GM12878 (cell line): ENCODE data around the gene ZFHX2. TPM values are rescaled to one million over a fixed set of nuclear protein-coding genes. Genes with fewer than 3 reads are reported as not detected.

Source experiments
- ATAC-seq: fragments of 200-7000 bp; cut with Tn5 transposase; 3 replicates; pipeline ENCODE4 v1.9.1; 2020; ENCODE audit warnings: mild to moderate bottlenecking, moderate library complexity
- BruUV-seq: library from RNA; stranded (reverse); fragments of 400-500 nt; replicated peaks from 2 replicates; lab custom pipeline; 2021; lab: Mats Ljungman, UMichigan
- CTCF ChIA-PET: fragments of 300-600 bp; sonication (Branson Sonifier 250); formaldehyde crosslinking; extraction: SDS; loops from one replicate; lab custom pipeline; 2021; ENCODE audit warnings: inconsistent platforms; lab: Yijun Ruan, JAX
- POLR2A ChIA-PET: fragments of 350-600 bp; formaldehyde crosslinking; extraction: SDS; loops from one replicate; lab custom pipeline; 2021; ENCODE audit warnings: inconsistent platforms; lab: Charles Lee
- RAD21 ChIA-PET: fragments of 300-600 bp; sonication (Branson Sonifier 250); formaldehyde crosslinking; loops from one replicate; lab custom pipeline; 2023; ENCODE audit warnings: antibody characterized with exemption; ENCODE audit not compliant: unreplicated experiment; lab: Charles Lee
- SMC1A ChIA-PET: fragments of 300-600 bp; sonication (Branson Sonifier 250); formaldehyde crosslinking; loops from one replicate; lab custom pipeline; 2023; ENCODE audit not compliant: unreplicated experiment, uncharacterized antibody; lab: Charles Lee
- DNase-seq: peaks from one replicate; pipeline ENCODE4 v3.0.0-alpha.2; 2011; ENCODE audit warnings: low read depth, low spot score
- FAIRE-seq: peaks from 3 replicates; lab custom pipeline; 2011; peaks lifted over from hg19 to GRCh38; lab: Jason Lieb, UNC
- H2AFZ ChIP-seq: 2 replicates; pipeline ENCODE4 v1.6.0; 2011; ENCODE audit warnings: low read depth, low read length, control low read depth; ENCODE audit not compliant: control insufficient read depth
- H3K27ac ChIP-seq: 2 replicates; pipeline ENCODE4 v1.5.1; 2011; ENCODE audit warnings: control low read depth; ENCODE audit not compliant: control insufficient read depth, insufficient read depth
- H3K27me3 ChIP-seq, 2 experiments: replicated peaks in 1 of 2; 2 replicates each; pipeline versions ENCODE4 v1.6.0 to v1.6.1; 2011; ENCODE audit warnings: low read length in 1 of 2; ENCODE audit not compliant: control insufficient read depth in 2 of 2, insufficient read depth in 2 of 2
- H3K36me3 ChIP-seq, 2 experiments: 2 replicates each; pipeline ENCODE4 v1.5.1; 2011; ENCODE audit warnings: low read length in 1 of 2; ENCODE audit not compliant: control insufficient read depth in 2 of 2, insufficient read depth in 2 of 2
- H3K4me1 ChIP-seq: 2 replicates; pipeline ENCODE4 v1.6.1; 2011; ENCODE audit warnings: mild to moderate bottlenecking, low read length, moderate library complexity, mixed read lengths; ENCODE audit not compliant: control insufficient read depth, insufficient read depth
- H3K4me2 ChIP-seq: 2 replicates; pipeline ENCODE4 v1.6.0; 2011; ENCODE audit warnings: control low read depth; ENCODE audit not compliant: control insufficient read depth, insufficient read depth
- H3K4me3 ChIP-seq: fragments of 200-600 bp; sonication (generic); 2 replicates; pipeline ENCODE4 v1.5.1; 2016
- H3K79me2 ChIP-seq: 2 replicates; pipeline ENCODE4 v1.6.0; 2011; ENCODE audit warnings: low read length; ENCODE audit not compliant: control insufficient read depth, insufficient read depth
- H3K9ac ChIP-seq: 2 replicates; pipeline ENCODE4 v1.8.0; 2011; ENCODE audit warnings: low read length, control low read depth, mixed read lengths; ENCODE audit not compliant: control insufficient read depth, insufficient read depth
- H3K9me3 ChIP-seq: replicated peaks from 3 replicates; pipeline ENCODE4 v1.5.1; 2011; ENCODE audit warnings: mild to moderate bottlenecking, low read length; ENCODE audit not compliant: control insufficient read depth, insufficient read depth
- H4K20me1 ChIP-seq: 2 replicates; pipeline ENCODE4 v1.6.0; 2011; ENCODE audit not compliant: control insufficient read depth, insufficient read depth
- BCL11A ChIP-seq: IDR thresholded peaks from 2 replicates; pipeline ENCODE4 v1.6.1; 2011; ENCODE audit warnings: low read depth, low read length
- BMI1 ChIP-seq: fragments of 450-650 bp; IDR thresholded peaks from 2 replicates; pipeline ENCODE4 v1.6.1; 2016; ENCODE audit warnings: mild to moderate bottlenecking, moderate library complexity, borderline replicate concordance
- MXI1 ChIP-seq: fragments of 150-350 bp; IDR thresholded peaks from 2 replicates; pipeline ENCODE4 v1.6.1; 2011; ENCODE audit warnings: low read depth, mild to moderate bottlenecking, inconsistent platforms, low read length, improper control_type of control experiment
- NFYB ChIP-seq: IDR thresholded peaks from 2 replicates; pipeline ENCODE4 v1.6.1; 2011; ENCODE audit warnings: low read depth, mild to moderate bottlenecking, low read length, improper control_type of control experiment, moderate library complexity; ENCODE audit not compliant: insufficient read depth
- STAT3 ChIP-seq: IDR thresholded peaks from 2 replicates; pipeline ENCODE4 v1.6.1; 2011; ENCODE audit warnings: low read depth, low read length, improper control_type of control experiment
- WGBS: methylation state at CpG from one replicate; pipeline ENCODE4 v1.1.6; 2016; ENCODE audit warnings: low lambda C conversion rate; ENCODE audit not compliant: insufficient replicate concordance, insufficient coverage; ENCODE audit errors: missing lambda C conversion rate; 5-methylcytosine and 5-hydroxymethylcytosine counted together
- in situ Hi-C: fragments of 300-500 bp; cut with MboI; formaldehyde crosslinking; loops from 9 replicates; pipeline ENCODE4 v1.14.3; 2018; ENCODE audit warnings: mixed read lengths
- intact Hi-C: fragments of 100-400 bp; cut with micrococcal nuclease; formaldehyde crosslinking; loops from one replicate; pipeline ENCODE4 v1.14.2; 2022; ENCODE audit not compliant: unreplicated experiment
- polyA plus RNA-seq, 11 experiments: library from polyadenylated mRNA; depleted of rRNA in 4 of 11; unstranded in 6 of 11; stranded (reverse) in 5 of 11; fragments of >200 nt; fragmentation: Nextera tagmentation in 4 of 11; fragmentation: Illumina TruSeq in 1 of 11; extraction: Ambion mirVana in 4 of 11; extraction: Trizol in 1 of 11; gene quantifications; 1 replicate in 1 of 11; 2 replicates in 10 of 11; pipeline versions ENCODE4 v1.2.1 to v1.2.3, GENCODE V29; 2011 to 2016; ENCODE audit warnings: inconsistent platforms in 2 of 11, missing spikeins in 2 of 11, low read depth in 1 of 11
- total RNA-seq, 4 experiments: library from RNA; depleted of rRNA in 3 of 4; stranded (reverse); fragments of >200 nt in 3 of 4; fragmentation: Illumina TruSeq in 1 of 4; extraction: Trizol in 1 of 4; gene quantifications; 2 replicates each; pipeline versions ENCODE4 v1.2.1 to v1.2.3, GENCODE V29; 2013 to 2021
- TF ChIP-seq, protein P1 (sequence below), 3 experiments: IDR thresholded peaks in 2 of 3; conservative IDR thresholded peaks in 1 of 3; 2 replicates each; pipeline ENCODE4 v1.5.1; 2011; ENCODE audit warnings: low read depth in 3 of 3, low read length in 3 of 3, mild to moderate bottlenecking in 3 of 3, control low read depth in 2 of 3, moderate library complexity in 2 of 3, inconsistent platforms in 1 of 3, mixed read lengths in 1 of 3; ENCODE audit not compliant: control insufficient read depth in 2 of 3, insufficient read depth in 1 of 3; ENCODE audit errors: extremely low read depth in 1 of 3
- TF ChIP-seq, protein P2 (sequence below): fragments of 450-650 bp; IDR thresholded peaks from 2 replicates; pipeline ENCODE4 v1.6.1; 2016; ENCODE audit warnings: mild to moderate bottlenecking

ZFHX2 gene
- total and polyA plus RNA-seq, 10 of the 15 experiments (the other 5 are each of a cell fraction or from before 2014, with no cell fraction given), result 0.27 to 2.2 (median 0.55) TPM

DNA sequence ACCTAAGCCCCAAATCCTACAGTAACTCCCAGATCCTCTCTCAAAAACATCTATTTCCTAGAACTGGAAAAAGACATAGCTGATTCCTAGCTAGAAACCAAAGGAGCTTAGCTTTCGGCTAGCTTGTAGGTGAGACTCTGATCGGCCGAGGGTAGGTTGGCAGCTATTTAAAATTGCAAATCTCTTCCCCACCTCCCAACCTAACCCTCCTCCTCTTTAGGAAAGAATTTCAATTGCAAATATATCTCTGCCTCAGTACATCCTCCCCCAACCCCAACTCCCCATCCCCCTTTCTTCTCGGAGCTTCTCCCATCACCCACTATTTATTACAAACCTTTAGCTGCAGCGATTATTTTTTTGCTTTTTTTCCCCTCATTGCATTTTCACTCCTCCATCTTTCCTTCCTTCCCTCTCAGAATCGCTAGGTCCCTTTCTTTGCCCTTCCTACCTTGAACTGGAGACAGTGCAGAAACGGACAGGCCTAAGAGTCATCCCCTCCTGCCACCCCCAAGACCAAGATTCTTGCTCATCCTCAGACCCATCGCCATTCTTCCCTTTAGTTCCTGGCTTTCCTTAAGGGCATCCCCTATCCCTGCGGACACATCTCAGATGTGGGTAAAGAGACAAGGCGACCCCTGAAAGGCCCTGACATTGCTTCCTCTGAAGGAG lies 13.4 kb downstream of the ZFHX2 start:
- H3K79me2 ChIP-seq, result no peaks in the 10 kb centered on the region
- WGBS, result 54% methylated on average over 9 of the region's 10 CpGs
- no peak for FAIRE-seq
- H3K27me3 ChIP-seq, result no peaks in the 10 kb centered on the region
- H3K4me3 ChIP-seq, result no peak overlapping the region
- H3K9ac ChIP-seq, result no peak overlapping the region
- TF ChIP-seq NFYB, result no peak
- TF ChIP-seq, protein P1, sequence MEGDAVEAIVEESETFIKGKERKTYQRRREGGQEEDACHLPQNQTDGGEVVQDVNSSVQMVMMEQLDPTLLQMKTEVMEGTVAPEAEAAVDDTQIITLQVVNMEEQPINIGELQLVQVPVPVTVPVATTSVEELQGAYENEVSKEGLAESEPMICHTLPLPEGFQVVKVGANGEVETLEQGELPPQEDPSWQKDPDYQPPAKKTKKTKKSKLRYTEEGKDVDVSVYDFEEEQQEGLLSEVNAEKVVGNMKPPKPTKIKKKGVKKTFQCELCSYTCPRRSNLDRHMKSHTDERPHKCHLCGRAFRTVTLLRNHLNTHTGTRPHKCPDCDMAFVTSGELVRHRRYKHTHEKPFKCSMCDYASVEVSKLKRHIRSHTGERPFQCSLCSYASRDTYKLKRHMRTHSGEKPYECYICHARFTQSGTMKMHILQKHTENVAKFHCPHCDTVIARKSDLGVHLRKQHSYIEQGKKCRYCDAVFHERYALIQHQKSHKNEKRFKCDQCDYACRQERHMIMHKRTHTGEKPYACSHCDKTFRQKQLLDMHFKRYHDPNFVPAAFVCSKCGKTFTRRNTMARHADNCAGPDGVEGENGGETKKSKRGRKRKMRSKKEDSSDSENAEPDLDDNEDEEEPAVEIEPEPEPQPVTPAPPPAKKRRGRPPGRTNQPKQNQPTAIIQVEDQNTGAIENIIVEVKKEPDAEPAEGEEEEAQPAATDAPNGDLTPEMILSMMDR (IDR thresholded peaks at IDR 0.05 in 2 of 3, conservative IDR thresholded peaks at IDR 0.05 in 1 of 3; ENCODE audit: control insufficient read depth in 2 of 3, extremely low read depth in 1 of 3, insufficient read depth in 1 of 3, low read depth in 3 of 3, low read length in 3 of 3), result no peak
- TF ChIP-seq MXI1, result no peak
- no peak for TF ChIP-seq STAT3
- TF ChIP-seq BMI1, result no peak
- TF ChIP-seq, protein P2, sequence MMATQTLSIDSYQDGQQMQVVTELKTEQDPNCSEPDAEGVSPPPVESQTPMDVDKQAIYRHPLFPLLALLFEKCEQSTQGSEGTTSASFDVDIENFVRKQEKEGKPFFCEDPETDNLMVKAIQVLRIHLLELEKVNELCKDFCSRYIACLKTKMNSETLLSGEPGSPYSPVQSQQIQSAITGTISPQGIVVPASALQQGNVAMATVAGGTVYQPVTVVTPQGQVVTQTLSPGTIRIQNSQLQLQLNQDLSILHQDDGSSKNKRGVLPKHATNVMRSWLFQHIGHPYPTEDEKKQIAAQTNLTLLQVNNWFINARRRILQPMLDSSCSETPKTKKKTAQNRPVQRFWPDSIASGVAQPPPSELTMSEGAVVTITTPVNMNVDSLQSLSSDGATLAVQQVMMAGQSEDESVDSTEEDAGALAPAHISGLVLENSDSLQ, result no peak
- no peak for TF ChIP-seq BCL11A
- TF ChIP-seq, all 136 proteins: peak for 0
- Histone ChIP-seq H3K4me1 (no peaks in the 10 kb centered on the region), H3K36me3 (no peaks in the 10 kb centered on the region), H3K9me3 (no peaks in the 10 kb centered on the region), H2AFZ (no peak overlapping the region), H3K27ac (no peak overlapping the region), H4K20me1 (no peaks in the 10 kb centered on the region), H3K4me2 (no peak overlapping the region)
- DNase-seq (no peak), ATAC-seq (no peak)
- BruUV-seq, result no TSS peak
- CTCF ChIA-PET, result interaction anchor here (0.9 to 11.4 kb wide), 13 partner anchors 9 to 212 kb away, joined by 3 to 131 read pairs (median 5); partner anchors contain the start of genes AP1G2 and ZFHX2
- POLR2A ChIA-PET, result interaction anchor here (0.7 kb wide), 1 partner anchor 18 kb away, joined by 4 read pairs; the partner anchor contains the start of gene THTPA
- RAD21 ChIA-PET, result interaction anchor here (0.6 to 2.3 kb wide), 2 partner anchors 20 to 60 kb away, joined by 3 to 10 read pairs; no protein-coding TSS in a partner anchor
- in situ Hi-C loops (no loop called here), intact Hi-C loops (loop anchor here (5.0 kb wide), 1 partner anchor 41 kb away; no protein-coding TSS in a partner anchor)
- SMC1A ChIA-PET, result interaction anchor here (0.5 to 1.9 kb wide), 5 partner anchors 12 to 370 kb away, joined by 3 to 4 read pairs (median 4); no protein-coding TSS in a partner anchor
